ENCODE data around the gene ACTR1B.

DNA sequence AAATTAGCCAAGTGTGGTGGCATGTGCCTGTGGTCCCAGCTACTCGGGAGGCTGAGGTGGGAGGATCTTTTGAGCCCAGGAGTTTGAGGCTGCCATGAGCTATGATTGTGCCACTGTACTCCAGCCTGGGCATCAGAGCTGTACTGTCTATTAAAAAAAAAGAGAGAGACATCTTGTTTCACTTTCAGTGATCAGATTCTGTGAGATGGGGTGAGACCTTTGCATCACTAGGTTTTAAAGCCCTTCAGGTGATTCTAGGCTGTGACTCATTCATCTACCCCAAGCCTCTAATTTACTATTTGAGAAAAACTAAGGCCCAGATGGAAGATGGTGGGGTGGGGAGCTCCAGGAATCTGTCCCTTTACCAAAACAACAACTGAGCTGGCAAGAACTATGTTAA, 12.8 kb upstream of the ACTR1B start:
- TF ChIP-seq, protein P1, sequence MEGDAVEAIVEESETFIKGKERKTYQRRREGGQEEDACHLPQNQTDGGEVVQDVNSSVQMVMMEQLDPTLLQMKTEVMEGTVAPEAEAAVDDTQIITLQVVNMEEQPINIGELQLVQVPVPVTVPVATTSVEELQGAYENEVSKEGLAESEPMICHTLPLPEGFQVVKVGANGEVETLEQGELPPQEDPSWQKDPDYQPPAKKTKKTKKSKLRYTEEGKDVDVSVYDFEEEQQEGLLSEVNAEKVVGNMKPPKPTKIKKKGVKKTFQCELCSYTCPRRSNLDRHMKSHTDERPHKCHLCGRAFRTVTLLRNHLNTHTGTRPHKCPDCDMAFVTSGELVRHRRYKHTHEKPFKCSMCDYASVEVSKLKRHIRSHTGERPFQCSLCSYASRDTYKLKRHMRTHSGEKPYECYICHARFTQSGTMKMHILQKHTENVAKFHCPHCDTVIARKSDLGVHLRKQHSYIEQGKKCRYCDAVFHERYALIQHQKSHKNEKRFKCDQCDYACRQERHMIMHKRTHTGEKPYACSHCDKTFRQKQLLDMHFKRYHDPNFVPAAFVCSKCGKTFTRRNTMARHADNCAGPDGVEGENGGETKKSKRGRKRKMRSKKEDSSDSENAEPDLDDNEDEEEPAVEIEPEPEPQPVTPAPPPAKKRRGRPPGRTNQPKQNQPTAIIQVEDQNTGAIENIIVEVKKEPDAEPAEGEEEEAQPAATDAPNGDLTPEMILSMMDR (IDR thresholded peaks at IDR 0.05; ENCODE audit: low read length): no peak
- TF ChIP-seq EZH2 (IDR thresholded peaks at IDR 0.05; ENCODE audit: borderline replicate concordance, low read length): no peak
